NCI-H2227 (cell line): ENCODE results near the gene SLIT1.

Experiments used
- DNase-seq: peaks from one replicate; lab custom pipeline; 2025; ENCODE audit not compliant: unreplicated experiment; lab: John Stamatoyannopoulos, UW

Gene SLIT1

DNA sequence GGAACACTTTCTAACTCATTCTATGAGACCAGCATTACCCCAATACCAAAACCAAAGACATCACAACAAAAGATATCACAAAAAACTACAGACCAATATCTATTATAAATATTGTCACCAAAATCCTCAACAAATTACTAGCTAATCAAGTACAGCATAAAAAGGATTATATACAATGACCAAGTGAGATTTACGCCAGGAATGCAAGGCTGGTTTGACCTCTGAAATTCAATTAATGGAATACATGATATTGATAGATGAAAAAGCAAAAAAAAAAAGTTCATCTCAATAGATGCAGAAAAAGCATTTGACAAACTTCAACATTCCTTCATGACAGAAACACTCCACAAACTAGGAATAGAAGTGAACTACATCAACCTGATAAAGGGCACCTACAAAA lies 178.3 kb downstream of the SLIT1 start:
- DNase-seq = peak; percentile 3

DNA sequence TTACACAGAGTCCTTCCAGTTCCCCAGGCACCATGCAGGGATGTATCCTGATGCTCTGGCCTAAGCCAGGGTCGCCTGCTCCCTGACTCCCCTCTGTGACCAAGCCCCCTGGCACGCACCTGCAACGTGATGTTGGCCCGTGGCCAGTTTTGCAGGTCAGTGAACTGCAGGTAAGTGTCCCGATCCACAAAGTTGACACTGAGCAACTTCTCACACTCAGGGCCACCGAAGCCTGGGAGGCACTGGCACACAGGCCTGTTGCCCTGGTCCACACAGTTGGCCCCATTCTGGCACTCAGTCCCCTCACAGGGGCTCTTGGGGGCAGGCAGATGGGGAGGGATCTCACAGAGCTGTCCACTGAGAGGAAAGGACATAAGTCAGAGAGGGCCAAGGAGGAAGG lies 179.4 kb downstream of the SLIT1 start:
- DNase-seq = no peak

DNA sequence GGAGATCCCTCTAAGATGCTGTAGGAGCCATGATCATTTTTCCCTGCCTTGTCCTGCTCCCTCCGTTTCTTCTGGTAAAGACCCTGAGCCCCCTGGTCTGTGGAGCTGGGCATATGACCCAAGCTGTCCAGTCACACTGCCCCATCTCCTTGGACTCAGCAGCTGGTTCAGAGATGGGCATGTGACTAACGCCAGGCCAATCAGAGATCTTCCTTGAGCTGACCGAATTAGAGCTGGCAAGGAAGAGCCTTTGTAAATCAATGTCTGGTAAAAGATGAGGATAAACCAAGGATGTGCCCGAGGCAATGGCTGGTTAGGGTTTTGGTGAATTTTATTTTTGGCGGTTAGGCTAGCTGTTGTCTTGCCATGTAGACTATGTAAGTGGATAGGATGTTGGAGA lies 180.4 kb downstream of the SLIT1 start:
- DNase-seq = no peak

DNA sequence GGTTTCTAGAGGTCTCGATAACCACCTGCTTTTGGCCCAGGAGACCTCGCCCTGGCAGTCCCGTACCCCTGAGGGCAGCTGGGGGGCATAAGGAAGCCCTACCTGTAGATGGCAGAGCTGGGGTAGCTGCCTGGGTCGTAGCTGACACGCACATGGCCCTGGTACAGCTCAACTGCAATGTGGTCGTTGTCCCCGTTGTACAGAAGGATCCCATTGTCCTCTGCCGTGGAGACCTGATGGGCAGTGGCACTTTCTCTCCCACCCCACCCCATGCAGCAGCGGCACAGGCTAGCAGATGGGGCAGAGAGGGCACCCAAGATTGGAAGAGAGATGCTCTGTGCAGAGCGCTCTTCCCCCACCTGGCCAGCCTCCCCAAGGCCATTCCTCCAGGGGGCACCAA lies 181.2 kb downstream of the SLIT1 start:
- no peak for DNase-seq

DNA sequence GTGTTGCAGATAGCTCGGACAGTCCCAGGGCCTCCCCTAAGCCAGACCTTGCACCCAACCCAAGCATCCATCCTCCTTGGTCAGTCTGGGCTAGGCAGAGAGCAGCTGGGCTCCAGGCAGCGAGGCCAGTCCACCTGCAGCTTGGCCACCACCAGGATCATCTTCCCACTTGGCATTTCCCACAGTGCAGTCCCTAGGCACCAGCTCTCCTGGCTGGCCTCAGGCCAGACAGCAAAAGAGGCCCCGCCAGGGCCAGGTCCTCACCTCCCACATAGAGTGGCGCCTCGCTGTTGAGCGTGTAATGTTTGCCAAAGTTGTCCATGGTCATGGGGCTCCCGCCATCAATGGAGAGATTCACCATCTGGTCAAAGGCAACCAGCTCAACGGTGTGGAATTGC lies 182.0 kb downstream of the SLIT1 start:
- DNase-seq = no peak

DNA sequence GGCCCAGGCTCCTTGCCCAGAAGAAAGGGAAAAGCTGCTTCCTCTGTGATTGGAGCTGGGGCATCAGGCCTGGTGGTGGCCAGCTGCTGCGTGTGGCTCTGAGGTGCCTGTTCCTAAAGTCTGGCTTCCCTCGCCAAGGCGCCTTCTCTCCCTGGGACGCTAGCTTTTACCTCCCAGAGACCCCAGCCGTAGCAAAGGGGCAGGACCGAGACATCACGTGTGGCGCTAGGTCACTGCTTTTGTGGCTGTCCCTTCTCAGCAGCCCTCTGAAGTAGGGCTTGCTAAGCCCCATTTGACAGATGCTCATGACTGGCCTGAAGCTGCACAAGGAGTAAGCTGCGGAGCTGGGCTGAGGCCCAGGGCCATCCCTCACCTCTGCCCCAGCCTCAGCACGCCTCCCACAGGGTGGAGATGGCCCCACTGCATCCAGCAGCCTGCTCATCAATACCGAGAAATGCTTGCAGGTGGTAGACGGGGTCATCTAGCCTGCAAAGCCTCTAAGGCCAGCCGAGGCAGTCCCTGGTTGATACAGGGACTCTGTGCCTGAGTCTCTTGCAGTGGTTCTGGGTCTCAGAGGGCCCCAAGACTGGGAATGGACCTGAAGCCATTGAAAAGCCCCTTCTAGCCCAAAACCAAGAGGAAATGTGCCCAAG lies 182.5 kb downstream of the SLIT1 start:
- no peak for DNase-seq

DNA sequence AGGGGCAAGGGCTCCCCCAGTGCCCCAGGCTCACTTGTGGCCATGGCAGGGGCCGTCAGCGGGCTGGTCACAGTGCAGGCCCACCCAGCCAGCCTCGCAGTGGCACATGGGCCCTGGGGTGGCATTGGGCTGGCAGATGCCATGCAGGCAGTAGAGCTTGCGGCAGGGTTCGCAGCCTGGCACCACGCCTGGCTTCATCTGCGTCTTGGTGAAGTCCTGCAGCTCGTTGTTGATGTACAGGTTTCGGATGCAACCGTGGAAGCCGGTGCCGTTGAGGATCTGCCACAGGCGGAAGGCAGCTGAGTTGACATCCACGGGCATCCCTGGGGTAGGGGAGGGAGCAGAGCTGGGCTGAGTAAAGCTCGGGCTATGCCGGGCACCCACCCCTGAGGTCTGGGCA lies 183.1 kb downstream of the SLIT1 start:
- no peak for DNase-seq

DNA sequence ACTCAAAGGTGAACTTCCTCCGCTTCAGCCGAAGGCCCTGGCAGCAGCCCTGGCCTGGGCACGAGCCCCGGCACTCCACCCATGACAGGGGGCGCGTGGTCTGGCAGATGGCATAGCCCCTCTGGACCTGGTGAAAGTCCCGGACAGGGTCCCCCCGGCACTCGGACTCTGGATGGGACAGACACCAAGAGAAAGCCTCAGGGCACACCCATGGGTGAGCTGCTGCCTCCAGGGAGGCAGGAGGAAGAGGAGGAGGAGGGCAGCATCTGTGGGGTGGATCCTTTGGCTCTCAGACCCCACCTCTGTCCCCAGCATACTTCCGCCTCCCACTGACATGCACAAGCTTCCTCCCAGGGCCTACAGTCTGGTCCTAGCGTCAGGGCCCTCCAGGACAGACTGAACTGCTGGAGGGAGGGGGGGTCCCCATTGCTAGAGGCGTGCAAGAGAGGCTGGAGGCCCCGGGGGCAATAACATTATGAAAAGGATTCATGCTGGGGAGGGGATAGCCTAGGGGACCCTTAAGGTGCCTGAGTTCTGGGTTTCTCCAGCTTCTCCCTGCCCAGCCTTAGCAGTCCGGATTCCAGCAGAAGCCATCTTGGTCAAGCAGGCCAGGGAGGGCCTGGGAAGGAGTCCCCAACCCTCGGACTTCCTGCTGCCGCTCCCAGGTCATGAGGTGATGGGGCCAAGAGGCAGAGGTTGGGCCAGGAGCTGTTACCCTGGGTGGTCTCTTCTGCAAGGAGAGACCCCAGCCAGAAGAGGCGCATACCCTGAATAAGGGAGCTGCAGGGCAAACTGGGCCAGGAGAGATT lies 184.4 kb downstream of the SLIT1 start:
- no peak for DNase-seq

DNA sequence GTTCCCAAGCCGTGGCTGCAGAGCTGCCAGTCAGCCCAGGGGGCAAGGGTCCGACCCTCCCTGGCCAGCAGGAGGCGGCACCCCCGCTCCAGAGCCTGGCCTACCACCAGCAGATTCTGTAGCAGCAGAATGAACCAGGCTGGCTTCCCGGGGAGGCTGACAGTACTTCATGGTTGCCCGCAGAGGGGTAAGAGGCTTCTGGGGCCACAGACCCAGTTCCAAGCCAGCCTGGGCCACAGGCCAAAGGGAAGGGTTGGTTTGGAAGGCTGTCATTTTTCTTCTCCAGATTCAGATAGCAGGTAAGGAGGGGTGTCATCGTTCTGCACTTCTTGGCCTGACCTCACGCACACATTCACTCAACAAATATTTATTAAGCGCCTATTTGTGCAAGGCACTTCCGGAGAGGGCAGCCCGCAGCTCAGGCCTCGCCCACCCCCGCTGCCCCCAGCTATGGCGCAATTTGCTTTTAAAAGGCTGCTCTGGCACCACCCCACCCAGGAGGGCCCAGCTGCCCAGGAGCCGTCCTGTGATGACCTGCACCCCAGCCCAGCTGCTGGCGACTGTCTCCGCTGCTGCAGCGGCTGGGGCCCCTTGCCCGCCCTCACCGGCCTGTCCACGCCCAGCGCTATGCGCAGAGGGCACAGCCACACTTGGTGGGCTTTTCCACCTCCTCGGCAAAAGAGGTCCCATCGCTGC lies 185.1 kb downstream of the SLIT1 start:
- DNase-seq = no peak

DNA sequence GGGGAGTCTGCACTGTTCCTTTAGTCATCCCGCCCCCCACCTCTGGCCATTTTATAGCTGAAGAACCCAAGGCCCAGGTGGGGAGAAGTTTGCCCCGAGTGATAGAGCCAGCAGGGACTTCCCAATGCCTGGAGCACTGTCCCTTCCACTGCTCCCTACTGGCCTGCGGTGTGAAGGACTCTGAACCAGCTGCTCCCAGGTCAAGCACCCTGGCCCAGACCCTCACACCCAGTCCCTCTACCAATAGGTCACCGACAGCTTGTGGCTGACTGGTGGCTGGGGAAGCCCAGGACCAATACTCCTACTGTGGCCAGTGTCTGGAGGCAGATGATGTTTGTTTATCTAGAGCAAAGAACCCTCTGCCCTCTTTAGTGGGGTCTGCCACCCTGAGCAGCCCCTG lies 185.8 kb downstream of the SLIT1 start:
- no peak for DNase-seq

DNA sequence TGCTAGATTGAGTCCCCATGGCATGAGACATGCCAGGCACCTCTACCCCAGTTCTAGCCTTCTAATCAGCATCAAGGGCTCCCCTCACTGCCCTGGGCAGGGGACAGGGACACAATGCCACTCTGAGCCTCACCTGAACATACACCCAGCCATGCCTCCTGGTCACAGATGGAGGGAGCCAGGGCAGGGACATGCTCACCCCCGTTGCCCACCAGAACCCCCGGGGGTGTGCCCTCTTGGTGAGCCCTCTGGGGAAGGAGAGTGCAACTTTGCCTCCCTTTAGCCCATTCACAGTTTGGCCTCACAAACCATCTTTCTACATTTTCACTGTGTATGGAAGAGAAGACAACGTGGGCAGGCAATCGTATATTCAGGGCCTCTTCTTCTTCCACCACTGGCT lies 186.4 kb downstream of the SLIT1 start:
- no peak for DNase-seq

DNA sequence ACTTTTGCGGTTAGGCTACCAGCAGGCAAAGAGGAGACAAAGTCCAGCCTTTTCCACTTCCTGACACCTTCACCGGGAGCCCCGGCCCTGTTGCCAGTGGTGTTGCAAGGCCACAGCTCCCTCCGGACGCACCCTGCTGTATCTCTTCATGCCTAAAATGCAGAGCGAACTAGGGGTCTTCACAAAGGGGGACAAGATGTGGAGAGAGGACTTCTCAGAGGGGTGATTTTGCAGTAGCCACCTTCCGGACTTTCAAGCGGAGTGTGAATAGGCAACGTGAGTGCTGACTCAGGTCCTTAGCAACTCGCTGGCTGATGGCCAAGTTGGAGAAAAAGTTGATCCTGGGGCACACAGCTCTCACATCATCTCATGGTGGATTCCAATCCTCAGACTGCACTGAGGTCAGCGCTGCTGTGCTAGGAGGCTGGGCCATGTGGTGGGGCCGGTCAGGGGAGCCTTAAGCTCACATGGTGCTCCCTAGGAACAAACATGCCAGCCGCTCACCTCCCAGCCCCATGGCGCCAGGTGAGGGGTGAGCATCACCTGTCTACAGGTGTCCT lies 187.3 kb downstream of the SLIT1 start:
- DNase-seq = no peak

DNA sequence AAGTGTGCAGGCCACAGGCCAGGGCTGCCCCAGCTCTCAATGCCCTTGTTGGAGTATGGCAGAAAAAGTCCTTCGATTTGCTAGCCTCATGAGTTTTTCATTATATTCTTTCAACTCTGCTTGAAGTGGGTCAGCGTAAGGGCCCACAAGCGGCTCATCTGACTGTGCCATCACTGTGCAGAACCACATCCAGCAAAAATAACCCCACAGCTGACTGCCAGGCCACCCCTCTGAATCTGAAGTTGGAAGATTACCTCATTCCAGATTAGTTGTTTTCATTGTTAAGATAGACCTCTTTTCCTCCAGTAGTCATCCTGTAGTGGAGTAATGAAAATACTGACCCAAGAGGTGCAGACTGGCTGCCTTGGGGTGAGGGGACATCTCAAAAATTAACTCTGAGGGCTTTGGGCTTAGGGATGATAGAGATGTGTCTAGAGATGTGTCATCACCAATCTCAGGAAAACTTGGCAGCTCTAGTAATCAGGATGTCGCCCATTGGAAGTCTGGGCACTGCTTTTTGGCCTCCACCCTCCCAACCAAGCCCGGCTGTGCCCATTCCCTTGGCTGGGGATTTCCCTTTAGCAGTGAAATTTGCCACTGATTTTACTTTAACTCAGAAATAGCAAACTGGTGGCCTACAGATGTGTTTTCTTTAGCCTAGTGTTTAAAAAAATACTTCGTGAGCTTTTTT lies 189.3 kb downstream of the SLIT1 start:
- no peak for DNase-seq

DNA sequence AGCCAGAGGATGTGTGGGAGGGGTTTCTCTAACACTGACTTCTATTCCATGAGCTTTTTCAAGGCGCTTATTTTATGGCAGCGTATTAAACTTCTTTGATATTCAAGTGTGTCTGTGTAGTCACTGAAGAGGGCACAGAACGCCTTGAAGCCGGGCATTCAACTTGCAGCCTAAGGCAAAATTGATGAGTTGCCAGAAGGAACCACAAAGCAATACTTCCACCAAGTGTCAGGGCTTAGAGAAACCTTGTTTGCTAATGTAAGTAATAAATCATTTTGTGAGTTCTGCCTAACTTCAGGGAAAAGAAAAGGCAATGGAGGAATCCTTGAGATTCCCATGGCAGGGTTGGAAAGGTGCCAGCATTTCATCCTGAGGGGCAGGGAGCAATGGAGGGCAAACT lies 189.9 kb downstream of the SLIT1 start:
- no peak for DNase-seq

DNA sequence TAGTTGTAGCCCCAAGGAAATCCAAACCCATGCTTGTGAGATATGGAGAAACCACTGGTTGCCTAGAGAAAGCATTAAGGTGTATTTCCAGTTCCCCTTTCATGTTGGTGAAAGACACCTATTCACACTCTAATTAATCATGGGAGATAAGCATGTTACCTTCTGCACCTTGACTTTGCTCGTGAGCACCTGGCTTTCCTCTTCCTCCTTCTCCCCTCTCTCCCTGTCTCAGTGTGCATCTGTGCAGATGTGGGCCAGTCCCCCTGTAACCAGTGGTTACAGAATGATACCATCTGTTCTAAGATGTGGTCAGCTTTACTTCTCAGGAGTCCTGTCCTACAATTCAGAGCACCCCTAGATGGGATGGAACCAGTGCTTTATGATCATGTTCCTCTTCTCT lies 193.0 kb downstream of the SLIT1 start:
- no peak for DNase-seq

DNA sequence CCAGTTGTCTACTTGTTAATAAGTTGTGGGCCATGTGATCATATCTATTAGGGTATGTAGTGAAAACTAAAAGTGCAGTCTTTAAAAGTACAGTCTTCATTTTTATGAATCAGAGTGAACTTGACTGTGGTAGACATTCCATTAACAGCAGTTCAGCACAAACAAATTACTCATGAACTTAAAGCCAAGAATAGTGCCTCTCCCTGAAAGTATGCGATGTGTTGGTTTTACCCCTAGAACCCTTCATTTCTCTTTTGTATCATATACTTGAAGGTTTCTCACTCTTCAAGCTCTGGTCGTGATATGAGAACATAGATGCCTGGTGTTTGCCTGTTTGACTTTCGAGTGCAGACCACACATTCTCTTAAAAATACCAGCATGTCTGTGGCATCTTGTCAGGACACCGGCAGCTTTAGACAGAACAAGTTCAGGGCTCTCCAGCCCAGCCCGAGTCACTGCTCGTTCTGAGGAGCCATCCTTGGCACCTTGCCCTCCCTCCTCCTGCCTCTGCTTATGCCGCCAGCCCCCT lies 194.4 kb downstream of the SLIT1 start:
- DNase-seq = no peak

DNA sequence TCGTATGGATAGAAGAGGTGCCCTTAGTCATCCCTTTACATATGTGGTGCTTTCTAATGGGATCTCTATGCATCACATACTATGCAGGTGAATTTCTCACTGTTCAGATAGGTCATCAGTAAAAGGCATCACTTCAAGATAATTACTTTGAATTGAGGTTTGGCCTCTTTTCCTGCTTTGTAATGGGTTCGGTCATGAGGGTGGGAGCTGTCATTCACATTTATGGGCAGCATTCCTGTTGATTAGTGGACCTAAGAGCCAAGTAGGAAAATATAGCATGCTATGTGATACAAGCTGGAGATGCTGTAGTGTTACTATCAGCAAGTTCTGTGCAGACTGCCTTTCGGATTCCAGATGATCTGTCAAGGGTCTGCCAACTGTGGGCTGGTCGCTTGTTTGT lies 197.3 kb downstream of the SLIT1 start:
- DNase-seq = no peak

DNA sequence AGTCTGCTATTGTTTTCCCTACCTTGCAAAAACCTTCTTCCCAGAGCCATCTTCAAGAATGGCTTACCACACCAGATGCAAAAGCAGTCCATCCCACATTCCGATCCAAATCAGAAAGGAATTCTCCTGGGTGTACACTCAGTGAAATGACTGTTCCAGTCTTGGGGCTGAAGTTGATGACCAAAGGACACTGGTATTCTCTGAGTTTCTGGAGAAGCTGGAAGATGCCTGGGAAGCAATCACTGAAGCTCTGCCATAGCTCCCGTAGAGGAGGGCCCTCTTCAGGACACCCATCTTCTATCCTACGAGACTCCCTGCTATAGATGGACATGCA lies 197.9 kb downstream of the SLIT1 start:
- DNase-seq = no peak

DNA sequence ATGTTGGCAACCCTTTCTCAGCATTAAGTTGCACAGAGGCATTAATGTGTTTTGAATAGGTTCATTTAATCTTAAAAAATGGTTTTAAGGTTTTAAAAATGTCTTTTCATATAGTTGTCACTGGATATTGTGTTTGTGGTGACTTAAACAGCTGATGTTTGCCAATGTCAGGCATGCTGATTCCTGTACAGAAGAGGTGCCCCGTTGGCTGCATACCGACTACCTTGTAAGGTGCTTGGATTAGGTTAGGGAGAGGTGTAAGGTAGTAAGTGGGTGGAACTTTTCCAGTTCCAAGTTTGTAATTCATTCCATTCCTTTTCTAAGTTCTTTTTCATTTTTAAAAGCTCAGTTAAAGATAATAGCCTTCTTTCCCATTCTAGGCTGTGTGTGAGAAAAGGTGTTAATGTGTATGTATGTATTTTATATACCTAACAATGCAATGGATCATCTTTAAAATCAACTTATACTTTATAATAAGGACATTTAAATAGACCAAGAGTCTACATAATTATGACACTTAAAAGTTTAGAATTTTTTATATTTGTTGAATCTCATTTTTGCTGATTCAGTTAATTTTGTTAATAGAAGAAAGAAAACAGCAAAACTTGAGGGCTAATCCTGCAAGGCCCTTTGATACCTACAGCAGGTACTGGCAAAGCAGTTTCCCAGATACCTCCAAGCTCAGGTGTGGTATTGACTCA lies 198.5 kb downstream of the SLIT1 start:
- DNase-seq = no peak

DNA sequence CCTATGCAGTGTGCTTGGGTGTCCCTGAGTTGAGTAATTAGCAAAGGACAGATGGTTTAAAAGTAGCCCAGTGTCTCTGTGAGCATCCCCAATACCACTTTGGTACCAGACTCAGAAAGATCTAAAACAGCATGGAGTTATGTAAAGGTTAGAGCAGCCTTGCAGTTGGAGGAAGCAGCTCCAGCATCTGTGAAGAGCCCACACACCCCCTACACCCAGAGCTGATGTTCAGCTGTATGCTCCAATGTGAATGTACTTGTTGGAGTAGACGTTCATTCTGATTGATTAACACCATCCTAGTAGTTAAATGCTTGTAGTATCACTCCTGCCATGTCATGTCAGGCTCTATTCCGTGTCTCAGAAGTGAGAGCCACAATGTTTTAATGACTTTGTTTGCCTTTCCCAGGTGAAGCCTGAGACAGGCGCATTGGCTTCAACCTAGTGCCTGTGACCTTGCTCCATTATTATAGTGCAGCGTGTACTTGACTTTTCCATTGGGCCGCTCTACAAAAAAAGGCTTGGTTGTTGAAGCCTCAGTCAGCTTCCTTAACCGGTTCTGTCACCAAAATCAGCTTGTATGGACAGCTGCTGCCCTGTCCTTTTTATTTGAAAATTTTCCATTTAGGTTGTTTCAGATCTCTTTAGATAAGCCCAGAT lies 199.4 kb downstream of the SLIT1 start:
- DNase-seq = no peak
